HepG2 (cell line): ENCODE measurements around the gene ATP1B2. TPM values are rescaled to one million over a fixed set of nuclear protein-coding genes. Genes with fewer than 3 reads are reported as not detected.

ENCODE experiments used
- ATAC-seq: fragments of 200-7000 bp; cut with Tn5 transposase; 3 replicates; pipeline ENCODE4 v1.9.1; 2020; ENCODE audit warnings: mild to moderate bottlenecking, moderate library complexity
- BruUV-seq: library from RNA; stranded (reverse); fragments of 400-500 nt; replicated peaks from 2 replicates; lab custom pipeline; 2021; lab: Mats Ljungman, UMichigan
- CTCF ChIA-PET: fragments of 300-600 bp; formaldehyde crosslinking; extraction: SDS; loops from one replicate; lab custom pipeline; 2021; ENCODE audit warnings: low total read pairs, inconsistent platforms, low intra/inter-chr PET ratio; lab: Yijun Ruan, JAX
- POLR2A ChIA-PET: fragments of 350-600 bp; sonication (Branson Sonifier 250); formaldehyde crosslinking; loops from one replicate; lab custom pipeline; 2020; ENCODE audit warnings: antibody characterized with exemption, inconsistent platforms; lab: Yijun Ruan, JAX
- DNase-seq: peaks from one replicate; pipeline ENCODE4 v3.0.0-alpha.2; 2015; ENCODE audit warnings: low spot score
- FAIRE-seq: peaks from 3 replicates; lab custom pipeline; 2011; peaks lifted over from hg19 to GRCh38; lab: Jason Lieb, UNC
- H2AFZ ChIP-seq: one replicate; pipeline ENCODE4 v1.6.1; 2011; ENCODE audit warnings: low read length, inconsistent platforms
- H3K27ac ChIP-seq: fragments of 300-600 bp; 3 replicates; pipeline ENCODE4 v1.8.0; 2011; ENCODE audit warnings: mixed run types, mild to moderate bottlenecking, mixed read lengths, low read length, inconsistent platforms; ENCODE audit not compliant: insufficient read depth; ENCODE audit errors: extremely low read length
- H3K27me3 ChIP-seq, 2 experiments: fragments of 200-600 bp in 1 of 2; 2 replicates in 1 of 2; 3 replicates in 1 of 2; pipeline versions ENCODE4 v1.6.0 to v1.8.0; 2011; ENCODE audit warnings: low read length in 2 of 2, mild to moderate bottlenecking in 2 of 2, moderate library complexity in 2 of 2, inconsistent platforms in 1 of 2; ENCODE audit not compliant: insufficient read depth in 2 of 2, control insufficient read depth in 1 of 2
- H3K36me3 ChIP-seq, 2 experiments: fragments of 200-600 bp in 1 of 2; replicated peaks in 1 of 2; 2 replicates in 1 of 2; 3 replicates in 1 of 2; pipeline versions ENCODE4 v1.5.1 to v1.8.0; 2011; ENCODE audit warnings: low read length in 2 of 2, inconsistent platforms in 1 of 2; ENCODE audit not compliant: insufficient read depth in 2 of 2, control insufficient read depth in 1 of 2
- H3K4me1 ChIP-seq: 2 replicates; pipeline ENCODE4 v1.5.1; 2012; ENCODE audit warnings: low read length, inconsistent platforms; ENCODE audit not compliant: insufficient read depth
- H3K4me2 ChIP-seq: 2 replicates; pipeline ENCODE4 v1.6.0; 2011; ENCODE audit warnings: low read depth, low read length, inconsistent platforms
- H3K4me3 ChIP-seq, 3 experiments: fragments of 200-600 bp in 1 of 3; sonication (generic), shearing (Covaris generic) in 1 of 3; replicated peaks in 1 of 3; 2 replicates each; pipeline ENCODE4 v1.5.1; 2011 to 2016; ENCODE audit warnings: low read length in 3 of 3, inconsistent platforms in 2 of 3, low read depth in 2 of 3, mild to moderate bottlenecking in 2 of 3, control low read depth in 1 of 3, mixed read lengths in 1 of 3; ENCODE audit not compliant: insufficient read depth in 1 of 3
- H3K79me2 ChIP-seq: one replicate; pipeline ENCODE4 v1.6.1; 2011; ENCODE audit warnings: low read length, inconsistent platforms; ENCODE audit not compliant: insufficient read depth
- H3K9ac ChIP-seq: 2 replicates; pipeline ENCODE4 v1.6.0; 2011; ENCODE audit warnings: mild to moderate bottlenecking, low read depth, low read length, inconsistent platforms; ENCODE audit not compliant: insufficient read depth
- H3K9me3 ChIP-seq: 2 replicates; pipeline ENCODE4 v1.5.1; 2012; ENCODE audit warnings: mild to moderate bottlenecking, low read length
- H4K20me1 ChIP-seq: 2 replicates; pipeline ENCODE4 v1.6.0; 2011; ENCODE audit warnings: inconsistent platforms, mild to moderate bottlenecking, low read length, moderate library complexity; ENCODE audit not compliant: insufficient read depth
- GABPA ChIP-seq, 2 experiments: IDR thresholded peaks; 2 replicates each; pipeline ENCODE4 v1.6.1; 2011 to 2016; ENCODE audit warnings: low read depth in 2 of 2, low read length in 1 of 2, missing biosample characterization in 1 of 2, missing genetic modification characterization in 1 of 2
- HCFC1 ChIP-seq: fragments of 150-350 bp; IDR thresholded peaks from 2 replicates; pipeline ENCODE4 v1.6.1; 2014; ENCODE audit warnings: low read depth, low read length
- HES4 ChIP-seq: sonication (generic); formaldehyde crosslinking; IDR thresholded peaks from 2 replicates; pipeline ENCODE4 v1.9.0; 2021; ENCODE audit warnings: mild to moderate bottlenecking, missing genetic modification reagents, borderline replicate concordance
- HOXD1 ChIP-seq: sonication (generic); formaldehyde crosslinking; IDR thresholded peaks from 2 replicates; pipeline ENCODE4 v1.5.0; 2020; ENCODE audit warnings: missing genetic modification reagents
- SKI ChIP-seq: fragments of 450-650 bp; IDR thresholded peaks from one replicate; pipeline ENCODE4 v1.6.1; 2018; ENCODE audit warnings: mild to moderate bottlenecking; ENCODE audit not compliant: partially characterized antibody
- SRSF9 ChIP-seq: fragments of 200-400 bp; formaldehyde crosslinking; IDR thresholded peaks from 2 replicates; pipeline ENCODE4 v1.6.1; 2018; ENCODE audit warnings: borderline replicate concordance, mild to moderate bottlenecking, low read depth, low read length; ENCODE audit not compliant: insufficient read depth, poor library complexity, severe bottlenecking
- TAF1 ChIP-seq: sonication (generic); formaldehyde crosslinking; IDR thresholded peaks from 2 replicates; pipeline ENCODE4 v1.4.0; 2020; ENCODE audit warnings: missing genetic modification reagents
- ZBTB25 ChIP-seq: IDR thresholded peaks from 2 replicates; pipeline ENCODE4 v1.6.1; 2018; ENCODE audit warnings: missing genetic modification reagents
- ZNF121 ChIP-seq: sonication (generic); formaldehyde crosslinking; IDR thresholded peaks from 2 replicates; pipeline ENCODE4 v1.5.0; 2020; ENCODE audit warnings: mild to moderate bottlenecking, missing genetic modification reagents
- ZNF280D ChIP-seq: sonication (generic); formaldehyde crosslinking; IDR thresholded peaks from 2 replicates; pipeline ENCODE4 v1.5.1; 2020; ENCODE audit warnings: mild to moderate bottlenecking, missing genetic modification reagents
- ZNF281 ChIP-seq: sonication (generic); formaldehyde crosslinking; IDR thresholded peaks from 2 replicates; pipeline ENCODE4 v1.4.0; 2020; ENCODE audit warnings: missing genetic modification reagents, borderline replicate concordance
- ZNF282 ChIP-seq: fragments of 450-650 bp; IDR thresholded peaks from 2 replicates; pipeline ENCODE4 v1.6.1; 2018; ENCODE audit not compliant: partially characterized antibody
- ZNF30 ChIP-seq: sonication (generic); formaldehyde crosslinking; IDR thresholded peaks from 2 replicates; pipeline ENCODE4 v1.5.0; 2020; ENCODE audit warnings: mild to moderate bottlenecking, missing genetic modification reagents
- ZNF432 ChIP-seq: sonication (generic); formaldehyde crosslinking; IDR thresholded peaks from 2 replicates; pipeline ENCODE4 v1.5.0; 2020; ENCODE audit warnings: missing genetic modification reagents, mild to moderate bottlenecking, borderline replicate concordance
- ZNF530 ChIP-seq: sonication (generic); formaldehyde crosslinking; IDR thresholded peaks from 2 replicates; pipeline ENCODE4 v1.5.0; 2020; ENCODE audit warnings: low read depth, mild to moderate bottlenecking, missing genetic modification reagents
- ZNF614 ChIP-seq: IDR thresholded peaks from 2 replicates; pipeline ENCODE4 v1.6.1; 2018; ENCODE audit warnings: missing biosample characterization, missing genetic modification reagents, inconsistent platforms, borderline replicate concordance
- ZNF652 ChIP-seq: IDR thresholded peaks from 2 replicates; pipeline ENCODE4 v1.6.1; 2016; ENCODE audit warnings: low read depth, borderline replicate concordance
- ZNF749 ChIP-seq: sonication (generic); formaldehyde crosslinking; IDR thresholded peaks from 2 replicates; pipeline ENCODE4 v1.8.0; 2022; ENCODE audit warnings: mild to moderate bottlenecking, missing genetic modification reagents, moderate library complexity, borderline replicate concordance
- WGBS: methylation state at CpG from one replicate; pipeline ENCODE4 v1.1.6; 2017; ENCODE audit warnings: low lambda C conversion rate; 5-methylcytosine and 5-hydroxymethylcytosine counted together
- in situ Hi-C: cut with HindIII; loops from 2 replicates; pipeline ENCODE4 v1.10.0; 2017; ENCODE audit warnings: low pct_unique_long_range_greater_than_20kb; ENCODE audit not compliant: extremely low pct_ligation_motif_present
- intact Hi-C: fragments of 100-400 bp; cut with micrococcal nuclease; formaldehyde crosslinking; loops from one replicate; pipeline ENCODE4 v1.10.0; 2022; ENCODE audit not compliant: unreplicated experiment
- polyA plus RNA-seq, 8 experiments: library from polyadenylated mRNA; depleted of rRNA in 3 of 8; stranded (reverse) in 7 of 8; unstranded in 1 of 8; fragments of >200 nt; fragmentation: Illumina TruSeq in 4 of 8; extraction: Trizol in 4 of 8; gene quantifications; 2 replicates each; pipeline versions ENCODE4 v1.2.1 to v1.2.3, GENCODE V29; 2011 to 2016; ENCODE audit warnings: low read depth in 4 of 8, missing spikeins in 1 of 8, mixed read lengths in 1 of 8; ENCODE audit not compliant: insufficient read depth in 1 of 8
- total RNA-seq, 5 experiments: library from RNA; depleted of rRNA; stranded (reverse); fragments of >200 nt; fragmentation: Illumina TruSeq; extraction: Trizol; gene quantifications; 2 replicates each; pipeline ENCODE4 v1.2.3, GENCODE V29; 2016; ENCODE audit warnings: low read depth in 1 of 5

Gene ATP1B2
- total and polyA plus RNA-seq, 2 of the 13 experiments (the other 11 are each of a cell fraction or from before 2014, with no cell fraction given): not detected

GRCh38 chr17:7656958-7657609 is 6.4 kb downstream of the ATP1B2 start:
- POLR2A ChIA-PET: no interaction called here
- ATAC-seq (no peak), FAIRE-seq (no peak), DNase-seq (no peak)
- Histone ChIP-seq H2AFZ (no peak overlapping the region), H3K4me1 (no peaks in the 10 kb centered on the region), H3K4me3 (no peak overlapping the region), H3K27ac (no peak overlapping the region), H3K27me3 (peaks cover 1 to 36% of the 10 kb centered on the region in 2 experiments; a peak in 4 of 5 replicates), H4K20me1 (no peaks in the 10 kb centered on the region), H3K9ac (no peak overlapping the region), H3K9me3 (no peaks in the 10 kb centered on the region), H3K4me2 (no peak overlapping the region), H3K36me3 (no peaks in the 10 kb centered on the region), H3K79me2 (no peaks in the 10 kb centered on the region)
- intact Hi-C loops: no loop called here
- 62% methylated on average over 10 of the region's 10 CpGs for WGBS
- no TSS peak for BruUV-seq
- CTCF ChIA-PET: no interaction called here
- in situ Hi-C loops: no loop called here
- no peak for TF ChIP-seq ZNF30 (CRISPR knock-in tag)
- peak; percentile 82 for TF ChIP-seq ZNF652 (CRISPR knock-in tag)
- TF ChIP-seq ZNF432 (CRISPR knock-in tag): no peak
- no peak for TF ChIP-seq ZNF282
- TF ChIP-seq GABPA (IDR thresholded peaks at IDR 0.05; ENCODE audit: low read depth, low read length): no peak
- TF ChIP-seq GABPA (CRISPR knock-in tag; IDR thresholded peaks at IDR 0.05; ENCODE audit: low read depth): no peak
- no peak for TF ChIP-seq ZBTB25 (CRISPR knock-in tag)
- TF ChIP-seq ZNF749 (CRISPR knock-in tag): no peak
- TF ChIP-seq HES4 (CRISPR knock-in tag): no peak
- TF ChIP-seq ZNF280D (CRISPR knock-in tag): no peak
- TF ChIP-seq ZNF614 (CRISPR knock-in tag): no peak
- TF ChIP-seq SRSF9: no peak
- no peak for TF ChIP-seq HOXD1 (CRISPR knock-in tag)
- TF ChIP-seq ZNF530 (CRISPR knock-in tag): no peak
- no peak for TF ChIP-seq SKI
- no peak for TF ChIP-seq HCFC1
- 0 out of 2 replicates have a peak, but pooled peaks have one; percentile 14 for TF ChIP-seq ZNF281 (CRISPR knock-in tag)
- no peak for TF ChIP-seq TAF1 (CRISPR knock-in tag)
- no peak for TF ChIP-seq ZNF121 (CRISPR knock-in tag)
